Coronary artery (tissue), 2 donors: ENCODE results near the gene FSTL1.

ENCODE experiments used
- DNase-seq: peaks from one replicate; pipeline ENCODE4 v3.0.0-alpha.2; 2017; ENCODE audit warnings: low spot score
- H3K27ac ChIP-seq, 2 donors: fragments of 200-600 bp; sonication (generic); one replicate each; pipeline ENCODE4 v1.5.1; 2016 to 2019
- H3K4me3 ChIP-seq: fragments of 200-600 bp; sonication (generic); 2 replicates; pipeline ENCODE4 v1.5.1; 2016; ENCODE audit warnings: mild to moderate bottlenecking, moderate library complexity
- TF ChIP-seq, protein P1 (sequence below): fragments of 200-600 bp; sonication (generic); IDR thresholded peaks from one replicate; pipeline ENCODE4 v1.5.1; 2019; ENCODE audit warnings: antibody characterized with exemption

Gene FSTL1

DNA sequence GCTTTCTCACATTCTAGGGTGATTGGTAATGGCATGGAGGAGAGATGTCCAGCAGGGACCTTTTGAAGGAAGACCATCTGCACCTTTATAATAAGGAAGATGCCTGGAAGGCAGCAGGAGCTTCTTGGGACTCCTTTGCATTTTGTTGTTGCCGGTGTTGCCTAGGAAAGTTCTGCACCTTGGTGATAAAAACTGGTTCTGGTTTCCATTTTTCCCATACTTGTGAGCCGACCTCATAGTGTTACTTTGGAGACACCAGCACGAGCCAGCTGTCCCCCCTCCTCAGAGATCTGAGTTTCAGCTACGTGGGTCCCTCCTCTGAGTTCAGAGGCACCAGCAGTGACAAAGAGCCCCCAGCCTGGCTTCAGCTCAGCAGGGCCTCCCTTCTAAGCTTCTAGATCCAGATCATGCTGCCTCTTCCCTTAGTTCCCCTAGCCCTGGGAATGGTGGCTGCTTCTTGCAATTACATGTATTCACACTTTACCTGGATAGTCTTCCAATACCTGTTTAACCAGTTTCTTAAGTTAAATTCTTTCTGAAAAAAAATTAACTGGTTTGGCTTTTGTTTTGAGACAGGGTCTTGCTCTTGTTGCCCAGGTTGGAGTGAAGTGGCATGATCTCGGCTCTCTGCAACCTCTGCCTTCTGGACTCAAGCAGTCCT lies 18.0 kb upstream of the FSTL1 start:
- TF ChIP-seq, protein P1, sequence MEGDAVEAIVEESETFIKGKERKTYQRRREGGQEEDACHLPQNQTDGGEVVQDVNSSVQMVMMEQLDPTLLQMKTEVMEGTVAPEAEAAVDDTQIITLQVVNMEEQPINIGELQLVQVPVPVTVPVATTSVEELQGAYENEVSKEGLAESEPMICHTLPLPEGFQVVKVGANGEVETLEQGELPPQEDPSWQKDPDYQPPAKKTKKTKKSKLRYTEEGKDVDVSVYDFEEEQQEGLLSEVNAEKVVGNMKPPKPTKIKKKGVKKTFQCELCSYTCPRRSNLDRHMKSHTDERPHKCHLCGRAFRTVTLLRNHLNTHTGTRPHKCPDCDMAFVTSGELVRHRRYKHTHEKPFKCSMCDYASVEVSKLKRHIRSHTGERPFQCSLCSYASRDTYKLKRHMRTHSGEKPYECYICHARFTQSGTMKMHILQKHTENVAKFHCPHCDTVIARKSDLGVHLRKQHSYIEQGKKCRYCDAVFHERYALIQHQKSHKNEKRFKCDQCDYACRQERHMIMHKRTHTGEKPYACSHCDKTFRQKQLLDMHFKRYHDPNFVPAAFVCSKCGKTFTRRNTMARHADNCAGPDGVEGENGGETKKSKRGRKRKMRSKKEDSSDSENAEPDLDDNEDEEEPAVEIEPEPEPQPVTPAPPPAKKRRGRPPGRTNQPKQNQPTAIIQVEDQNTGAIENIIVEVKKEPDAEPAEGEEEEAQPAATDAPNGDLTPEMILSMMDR: no peak
- DNase-seq: no peak
- Histone ChIP-seq H3K4me3 (no peak overlapping the region), H3K27ac (no peak overlapping the region)

DNA sequence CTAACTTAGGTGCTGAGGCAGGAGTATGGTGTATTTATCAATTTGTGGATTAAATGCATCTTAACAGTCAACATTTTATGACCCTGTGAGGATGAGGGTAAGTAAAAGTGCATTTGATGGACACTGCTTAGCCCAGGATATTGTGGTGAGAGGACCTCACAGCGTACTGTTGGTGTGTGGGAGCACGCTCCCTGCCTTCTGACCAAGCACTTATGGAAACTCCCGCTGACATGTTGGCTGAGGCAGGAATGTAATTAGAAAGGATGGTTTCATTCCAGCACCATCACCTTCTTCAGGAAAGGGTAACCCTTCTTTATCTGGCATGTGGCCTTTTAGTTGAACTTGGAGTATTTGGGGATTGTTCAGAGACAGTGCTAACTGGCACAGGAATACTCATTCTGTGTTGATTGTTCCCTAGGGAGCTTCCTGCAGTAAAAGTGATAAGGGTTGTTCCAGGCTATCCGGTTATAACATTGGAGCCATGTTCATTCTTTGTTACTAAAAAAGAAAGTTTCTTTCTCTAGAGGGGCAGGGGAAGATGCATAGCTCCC lies 11.7 kb upstream of the FSTL1 start:
- DNase-seq: no peak
- Histone ChIP-seq H3K4me3 (no peak overlapping the region), H3K27ac (no peak overlapping the region)
- TF ChIP-seq, protein P1: no peak

- DNase-seq: no peak
- H3K27ac ChIP-seq: no peak overlapping the region
- TF ChIP-seq, protein P1: no peak
- H3K4me3 ChIP-seq: no peak overlapping the region
These were observed 10.6 kb upstream of the FSTL1 start for GRCh38 chr3:120461416-120461815.

DNA sequence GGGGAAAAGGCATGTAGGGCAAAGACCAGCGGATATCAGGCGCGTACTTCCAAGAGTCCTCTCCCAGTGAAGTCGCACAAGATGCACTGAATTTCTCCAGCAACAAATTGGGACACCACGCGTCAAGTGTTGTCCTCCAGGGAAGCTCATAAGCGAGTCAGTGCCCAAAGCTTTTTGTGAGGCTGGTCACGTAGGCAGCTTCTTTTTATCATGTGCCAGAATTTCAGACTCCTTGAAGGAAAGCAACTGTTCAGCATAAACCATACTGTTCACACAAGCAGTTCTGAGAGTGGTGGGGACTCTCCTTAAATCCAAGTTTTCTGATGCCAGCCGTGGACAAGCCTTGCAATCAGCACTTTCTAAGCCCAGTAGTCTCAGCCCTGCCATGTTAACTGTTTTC lies 10.1 kb upstream of the FSTL1 start:
- Histone ChIP-seq H3K4me3 (no peak overlapping the region), H3K27ac (no peak overlapping the region)
- DNase-seq: no peak
- TF ChIP-seq, protein P1: no peak

- DNase-seq: no peak
- TF ChIP-seq, protein P1: no peak
- no peak overlapping the region for H3K27ac ChIP-seq
- no peak overlapping the region for H3K4me3 ChIP-seq
These were observed 9.5 kb upstream of the FSTL1 start for GRCh38 chr3:120460181-120460790.

DNA sequence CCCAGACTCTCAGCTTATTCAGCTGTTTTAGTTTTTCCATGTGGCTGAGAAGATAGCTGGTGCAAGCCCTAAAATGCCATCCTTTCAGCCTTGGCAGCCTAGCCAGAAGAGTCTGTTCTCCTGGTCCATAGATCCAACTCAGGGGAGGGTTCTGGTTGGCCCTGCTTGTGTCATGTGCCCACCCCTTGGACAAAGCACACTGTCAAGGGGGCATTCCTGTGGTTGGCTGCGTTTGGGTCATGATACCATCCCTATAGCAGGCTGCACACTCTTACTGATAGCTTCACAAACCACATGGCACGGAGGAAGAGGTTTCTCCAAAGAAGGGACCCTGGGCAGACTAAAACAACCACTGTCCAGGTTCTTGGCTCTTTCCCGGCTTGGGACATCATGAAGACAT lies 8.4 kb upstream of the FSTL1 start:
- Histone ChIP-seq H3K4me3 (no peak overlapping the region), H3K27ac (no peak overlapping the region)
- TF ChIP-seq, protein P1: no peak
- DNase-seq: peak; percentile 45

DNA sequence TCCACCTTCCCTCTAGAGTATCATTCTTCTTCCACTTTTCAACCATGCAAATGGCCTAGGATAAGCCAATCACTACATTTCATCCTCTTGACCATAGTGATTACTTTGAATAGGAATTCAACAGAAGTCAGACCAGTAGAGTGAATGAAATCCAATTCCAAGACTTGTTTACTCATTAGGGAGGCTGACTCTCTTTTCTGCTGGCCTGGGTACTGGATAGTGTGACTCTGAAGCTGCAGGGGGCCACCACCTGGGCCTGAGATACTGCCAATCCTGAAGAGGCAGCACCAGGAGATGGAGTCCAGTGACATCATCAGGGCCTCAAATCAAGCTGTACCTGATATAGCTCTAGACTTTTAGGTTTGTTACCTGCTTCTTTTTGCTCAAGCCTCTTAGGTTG lies 7.0 kb upstream of the FSTL1 start:
- Histone ChIP-seq H3K4me3 (no peak overlapping the region), H3K27ac (no peak overlapping the region)
- peak; percentile 14 for DNase-seq
- TF ChIP-seq, protein P1: no peak
